HG03045 (cell line): ENCODE data around the gene CYB561A3.
A peak's percentile ranks its signal among the peaks of the same experiment; 100 is the strongest.

ENCODE experiments used
- ATAC-seq: cut with Tn5 transposase; IDR thresholded peaks from one replicate; pipeline ENCODE4 v1.9.1; 2021; ENCODE audit warnings: mild to moderate bottlenecking, moderate library complexity; ENCODE audit not compliant: unreplicated experiment

CYB561A3 gene

GRCh38 chr11:61369372-61370348 is 8.0 kb upstream of the CYB561A3 start:
- ATAC-seq, result peak; percentile 55

GRCh38 chr11:61368646-61369045 is 7.0 kb upstream of the CYB561A3 start:
- no peak for ATAC-seq

- ATAC-seq, result no peak
These were observed 5.7 kb upstream of the CYB561A3 start for GRCh38 chr11:61367406-61367805.

- ATAC-seq, result no peak
These were observed 2.5 kb upstream of the CYB561A3 start for GRCh38 chr11:61364012-61364675.

- no peak for ATAC-seq
These were observed 827 bp upstream of the CYB561A3 start for GRCh38 chr11:61362542-61362875.

- ATAC-seq, result peak; percentile 9
These were observed 393 bp downstream of the CYB561A3 start for GRCh38 chr11:61361237-61361740.

GRCh38 chr11:61359516-61359915 is 2.2 kb downstream of the CYB561A3 start:
- ATAC-seq, result no peak

GRCh38 chr11:61358566-61358965 is 3.1 kb downstream of the CYB561A3 start:
- ATAC-seq, result no peak

GRCh38 chr11:61357894-61358239 is 3.8 kb downstream of the CYB561A3 start:
- no peak for ATAC-seq

- ATAC-seq, result no peak
These were observed 4.3 kb downstream of the CYB561A3 start for GRCh38 chr11:61357233-61357893.

GRCh38 chr11:61356706-61357105 is 5.0 kb downstream of the CYB561A3 start:
- no peak for ATAC-seq

GRCh38 chr11:61354208-61354607 is 7.5 kb downstream of the CYB561A3 start:
- no peak for ATAC-seq

GRCh38 chr11:61353131-61354067 is 8.3 kb downstream of the CYB561A3 start:
- ATAC-seq, result no peak

- ATAC-seq, result no peak
These were observed 9.6 kb downstream of the CYB561A3 start for GRCh38 chr11:61352038-61352437.

- no peak for ATAC-seq
These were observed 10.9 kb downstream of the CYB561A3 start for GRCh38 chr11:61350803-61351202.

- no peak for ATAC-seq
These were observed 11.3 kb downstream of the CYB561A3 start for GRCh38 chr11:61350336-61350735.

GRCh38 chr11:61349916-61350315 is 11.8 kb downstream of the CYB561A3 start:
- ATAC-seq, result no peak

GRCh38 chr11:61349189-61349751 is 12.4 kb downstream of the CYB561A3 start:
- ATAC-seq, result no peak

- ATAC-seq, result no peak
These were observed 13.7 kb downstream of the CYB561A3 start for GRCh38 chr11:61347916-61348461.
